H1 (cell line): Measurements from ENCODE around the gene FAM13C. TPM values are rescaled to one million over a fixed set of nuclear protein-coding genes. Genes with fewer than 3 reads are reported as not detected.

Experiments used
- CTCF ChIA-PET: fragments of 300-600 bp; sonication (Branson Sonifier 250); formaldehyde crosslinking; loops from one replicate; lab custom pipeline; 2021; ENCODE audit not compliant: partially characterized antibody; lab: Charles Lee
- POLR2A ChIA-PET: fragments of 300-600 bp; sonication (Branson Sonifier 250); formaldehyde crosslinking; loops from one replicate; lab custom pipeline; 2021; ENCODE audit warnings: inconsistent platforms; ENCODE audit not compliant: partially characterized antibody; lab: Charles Lee
- DNase-seq, 2 experiments: peaks; one replicate each; pipeline versions ENCODE4 v3.0.0 to v3.0.0-alpha.2; 2010 to 2022; ENCODE audit warnings: low spot score in 2 of 2, low read depth in 1 of 2, mixed read lengths in 1 of 2
- FAIRE-seq: peaks from 2 replicates; lab custom pipeline; 2011; peaks lifted over from hg19 to GRCh38; lab: Jason Lieb, UNC
- H2AFZ ChIP-seq: 2 replicates; pipeline ENCODE4 v1.8.1; 2012; ENCODE audit warnings: low read length, inconsistent platforms
- H2AK5ac ChIP-seq: 2 replicates; pipeline ENCODE4 v1.6.1; 2013; ENCODE audit warnings: low read depth, low read length
- H2BK120ac ChIP-seq: replicated peaks from 2 replicates; pipeline ENCODE3; 2013; ENCODE audit warnings: low read depth, low read length, inconsistent platforms
- H2BK12ac ChIP-seq: 2 replicates; pipeline ENCODE4 v1.6.1; 2013; ENCODE audit warnings: low read depth, low read length
- H2BK15ac ChIP-seq: 2 replicates; pipeline ENCODE4 v1.6.1; 2013; ENCODE audit warnings: low read length
- H2BK20ac ChIP-seq: 2 replicates; pipeline ENCODE4 v1.6.1; 2013; ENCODE audit warnings: low read length
- H2BK5ac ChIP-seq: 2 replicates; pipeline ENCODE4 v1.6.1; 2013; ENCODE audit warnings: low read depth, low read length
- H3K14ac ChIP-seq: 2 replicates; pipeline ENCODE4 v1.6.1; 2013; ENCODE audit warnings: inconsistent platforms; ENCODE audit not compliant: insufficient read length
- H3K18ac ChIP-seq: 2 replicates; pipeline ENCODE4 v1.6.1; 2013; ENCODE audit warnings: low read length; ENCODE audit errors: extremely low read depth
- H3K23ac ChIP-seq: 2 replicates; pipeline ENCODE4 v1.6.1; 2013; ENCODE audit warnings: inconsistent platforms; ENCODE audit not compliant: insufficient read length
- H3K23me2 ChIP-seq: 2 replicates; pipeline ENCODE4 v1.6.1; 2013; ENCODE audit warnings: low read depth, low read length
- H3K27ac ChIP-seq: 2 replicates; pipeline ENCODE4 v1.6.1; 2011; ENCODE audit warnings: low read depth, low read length, inconsistent platforms
- H3K27me3 ChIP-seq, 4 experiments: replicated peaks in 1 of 4; 1 replicate in 1 of 4; 2 replicates in 3 of 4; pipeline versions ENCODE4 v1.6.1 to v1.8.1; 2011 to 2013; ENCODE audit warnings: low read length in 3 of 4, mild to moderate bottlenecking in 3 of 4, inconsistent platforms in 2 of 4, mixed read lengths in 2 of 4, moderate library complexity in 1 of 4; ENCODE audit not compliant: control insufficient read depth in 3 of 4, insufficient read depth in 3 of 4; ENCODE audit errors: extremely low read depth in 1 of 4
- H3K36me3 ChIP-seq, 4 experiments: 2 replicates each; pipeline versions ENCODE4 v1.6.1 to v1.8.1; 2011 to 2013; ENCODE audit warnings: mild to moderate bottlenecking in 4 of 4, low read length in 3 of 4, moderate library complexity in 2 of 4, control low read depth in 1 of 4, inconsistent platforms in 1 of 4; ENCODE audit not compliant: insufficient read depth in 4 of 4, control insufficient read depth in 2 of 4
- H3K4ac ChIP-seq: replicated peaks from 2 replicates; pipeline ENCODE3; 2013; ENCODE audit warnings: low read length, low read depth, mixed read lengths, inconsistent platforms; ENCODE audit not compliant: insufficient read length
- H3K4me1 ChIP-seq, 4 experiments: replicated peaks in 1 of 4; 1 replicate in 1 of 4; 2 replicates in 3 of 4; pipeline versions ENCODE4 v1.6.1 to v1.8.1; 2011 to 2013; ENCODE audit warnings: low read length in 3 of 4, inconsistent platforms in 2 of 4, mixed read lengths in 1 of 4; ENCODE audit not compliant: insufficient read depth in 4 of 4, control insufficient read depth in 3 of 4
- H3K4me2 ChIP-seq, 2 experiments: 2 replicates each; pipeline versions ENCODE4 v1.6.1 to v1.8.1; 2011 to 2013; ENCODE audit warnings: low read depth in 2 of 2, low read length in 2 of 2, control low read depth in 1 of 2, inconsistent platforms in 1 of 2, mild to moderate bottlenecking in 1 of 2; ENCODE audit not compliant: insufficient read depth in 1 of 2
- H3K4me3 ChIP-seq, 4 experiments: fragments of 200-600, 300-600 bp in 1 of 4; sonication (generic), shearing (Covaris generic), sonication (Bioruptor Twin) in 1 of 4; 2 replicates each; pipeline versions ENCODE4 v1.5.1 to v1.8.1; 2011 to 2016; ENCODE audit warnings: low read length in 4 of 4, low read depth in 3 of 4, control low read depth in 2 of 4, inconsistent platforms in 2 of 4, mild to moderate bottlenecking in 2 of 4, mixed read lengths in 1 of 4, moderate library complexity in 1 of 4; ENCODE audit not compliant: insufficient read depth in 2 of 4; ENCODE audit errors: extremely low read depth in 1 of 4
- H3K56ac ChIP-seq: replicated peaks from 2 replicates; pipeline ENCODE3; 2013; ENCODE audit warnings: low read depth, mild to moderate bottlenecking, mixed read lengths, low read length, inconsistent platforms; ENCODE audit not compliant: insufficient read length
- H3K79me1 ChIP-seq: 2 replicates; pipeline ENCODE4 v1.6.1; 2013; ENCODE audit warnings: low read depth, low read length, control low read depth
- H3K79me2 ChIP-seq, 2 experiments: 2 replicates each; pipeline versions ENCODE4 v1.6.1 to v1.8.1; 2012 to 2013; ENCODE audit warnings: low read length in 2 of 2, mild to moderate bottlenecking in 2 of 2, inconsistent platforms in 1 of 2; ENCODE audit not compliant: insufficient read depth in 2 of 2, control insufficient read depth in 1 of 2
- H3K9ac ChIP-seq, 4 experiments: replicated peaks in 1 of 4; 1 replicate in 1 of 4; 2 replicates in 3 of 4; pipeline versions ENCODE4 v1.6.1 to v1.8.1; 2011 to 2013; ENCODE audit warnings: low read depth in 3 of 4, low read length in 3 of 4, control low read depth in 2 of 4, mild to moderate bottlenecking in 2 of 4, moderate library complexity in 2 of 4, inconsistent platforms in 1 of 4; ENCODE audit errors: extremely low read depth in 1 of 4
- H3K9me3 ChIP-seq, 2 experiments: 2 replicates each; pipeline versions ENCODE4 v1.6.1 to v1.8.1; 2012 to 2013; ENCODE audit warnings: mild to moderate bottlenecking in 2 of 2, moderate library complexity in 2 of 2, control low read depth in 1 of 2, inconsistent platforms in 1 of 2, low read depth in 1 of 2, low read length in 1 of 2, mixed read lengths in 1 of 2; ENCODE audit not compliant: insufficient read depth in 2 of 2
- H4K20me1 ChIP-seq, 2 experiments: replicated peaks in 1 of 2; 2 replicates each; pipeline versions ENCODE3 to v1.8.1; 2011 to 2013; ENCODE audit warnings: inconsistent platforms in 2 of 2, low read length in 2 of 2, mild to moderate bottlenecking in 1 of 2; ENCODE audit not compliant: insufficient read depth in 2 of 2, control insufficient read depth in 1 of 2
- H4K5ac ChIP-seq: 2 replicates; pipeline ENCODE4 v1.6.1; 2013; ENCODE audit warnings: low read length, low read depth, mixed read lengths, inconsistent platforms; ENCODE audit not compliant: insufficient read length
- H4K8ac ChIP-seq: 2 replicates; pipeline ENCODE4 v1.8.0; 2013; ENCODE audit warnings: mild to moderate bottlenecking, moderate library complexity, low read length, inconsistent platforms; ENCODE audit not compliant: insufficient read depth; ENCODE audit errors: extremely low read depth
- H4K91ac ChIP-seq: replicated peaks from 2 replicates; pipeline ENCODE3; 2013; ENCODE audit warnings: low read length, mixed read lengths, inconsistent platforms; ENCODE audit not compliant: insufficient read length
- BCL11A ChIP-seq, 2 experiments: IDR thresholded peaks; one replicate each; pipeline ENCODE4 v1.6.1; 2011; ENCODE audit warnings: low read depth in 2 of 2, low read length in 2 of 2, mild to moderate bottlenecking in 2 of 2
- CBX5 ChIP-seq: fragments of 300-800, 300-1000 bp; sonication (generic); IDR thresholded peaks from 2 replicates; pipeline ENCODE4 v1.7.1; 2016; ENCODE audit warnings: antibody characterized with exemption, low read length, low read depth
- CBX8 ChIP-seq: fragments of 300-800, 300-1000 bp; sonication (generic); IDR thresholded peaks from 2 replicates; pipeline ENCODE4 v1.7.1; 2016; ENCODE audit warnings: low read depth, low read length, borderline replicate concordance
- CTCF ChIP-seq, 3 experiments: IDR thresholded peaks; 1 replicate in 2 of 3; 2 replicates in 1 of 3; pipeline versions ENCODE4 v1.5.1 to v1.6.1; 2011; ENCODE audit warnings: low read length in 3 of 3, mild to moderate bottlenecking in 3 of 3, inconsistent platforms in 2 of 3, low read depth in 1 of 3, moderate library complexity in 1 of 3; ENCODE audit not compliant: insufficient read depth in 1 of 3; ENCODE audit errors: control extremely low read depth in 1 of 3
- KDM5A ChIP-seq: fragments of 200-600 bp; IDR thresholded peaks from 2 replicates; pipeline ENCODE4 v1.7.1; 2012; ENCODE audit warnings: mild to moderate bottlenecking, low read length, inconsistent platforms, mixed read lengths
- MAFK ChIP-seq: IDR thresholded peaks from 2 replicates; pipeline ENCODE4 v1.6.1; 2012; ENCODE audit warnings: low read depth, mild to moderate bottlenecking, improper control_type of control experiment, low read length
- POLR2A ChIP-seq, 2 experiments: IDR thresholded peaks; 1 replicate in 1 of 2; 2 replicates in 1 of 2; pipeline ENCODE4 v1.6.1; 2011; ENCODE audit warnings: low read depth in 2 of 2, low read length in 2 of 2, mild to moderate bottlenecking in 2 of 2; ENCODE audit errors: control extremely low read depth in 1 of 2
- POU5F1 ChIP-seq: IDR thresholded peaks from 2 replicates; pipeline ENCODE4 v1.6.1; 2011; ENCODE audit warnings: low read depth, mild to moderate bottlenecking, low read length, moderate library complexity
- RNF2 ChIP-seq: fragments of 200-900, 300-1000 bp; sonication (generic); IDR thresholded peaks from 2 replicates; pipeline ENCODE4 v1.7.1; 2016; ENCODE audit warnings: borderline replicate concordance, low read depth, mild to moderate bottlenecking, antibody characterized with exemption, low read length; ENCODE audit not compliant: poor library complexity, severe bottlenecking; ENCODE audit errors: missing control alignments
- SAP30 ChIP-seq: fragments of 300-600 bp; sonication (generic); IDR thresholded peaks from 2 replicates; pipeline ENCODE4 v1.7.1; 2012; ENCODE audit warnings: low read length, moderate library complexity, mild to moderate bottlenecking, inconsistent platforms; ENCODE audit not compliant: insufficient read depth, insufficient replicate concordance
- SP4 ChIP-seq: IDR thresholded peaks from 2 replicates; pipeline ENCODE4 v1.6.1; 2012; ENCODE audit warnings: low read length, inconsistent platforms
- SRF ChIP-seq: IDR thresholded peaks from 2 replicates; pipeline ENCODE4 v1.6.1; 2011; ENCODE audit warnings: mild to moderate bottlenecking, low read depth, low read length, moderate library complexity
- WGBS, 2 experiments: shearing (Covaris generic) in 1 of 2; methylation state at CpG; one replicate each; pipeline versions ENCODE4 v1.1.6 to v1.1.7; 2013 to 2015; ENCODE audit warnings: low lambda C conversion rate in 2 of 2, mixed read lengths in 2 of 2, inconsistent platforms in 1 of 2, low coverage in 1 of 2, missing lambda C conversion rate in 1 of 2; ENCODE audit not compliant: insufficient replicate concordance in 2 of 2, insufficient coverage in 1 of 2, insufficient read length in 1 of 2; ENCODE audit errors: extremely low coverage in 1 of 2, missing lambda C conversion rate in 1 of 2; 5-methylcytosine and 5-hydroxymethylcytosine counted together
- polyA plus RNA-seq, 7 experiments: library from polyadenylated mRNA; depleted of rRNA in 3 of 7; stranded (reverse) in 5 of 7; unstranded in 2 of 7; fragments of >200 nt in 5 of 7; fragments of 200-250 nt in 2 of 7; gene quantifications; 1 replicate in 5 of 7; 2 replicates in 1 of 7; 4 replicates in 1 of 7; pipeline versions ENCODE4 v1.2.1 to v1.2.3, GENCODE V29; 2011 to 2013; ENCODE audit warnings: missing spikeins in 2 of 7, mixed read lengths in 2 of 7
- total RNA-seq: library from RNA; stranded (reverse); fragmentation: NEBNext Ultra II Directional; extraction: Animal tissue kit (Norgen Biotek cat#: 25700); gene quantifications from 2 replicates; pipeline ENCODE4 v1.2.1, GENCODE V29; 2021

Gene FAM13C
- total and polyA plus RNA-seq, 2 of the 8 experiments (the other 6 are each of a cell fraction or from before 2014, with no cell fraction given) = 0.56 to 0.62 TPM

GRCh38 chr10:59383908-59384307, 21.6 kb upstream of the FAM13C start:
- no peak overlapping the region for H2BK15ac ChIP-seq
- no peaks in the 10 kb centered on the region for H3K79me2 ChIP-seq
- H4K8ac ChIP-seq = no peak overlapping the region
- H3K27ac ChIP-seq = no peak overlapping the region
- no peak overlapping the region for H3K18ac ChIP-seq
- H3K9ac ChIP-seq = no peak overlapping the region
- POLR2A ChIA-PET = interaction anchor here (0.6 kb wide), 1 partner anchor 50 kb away, joined by 3 read pairs; no protein-coding TSS in a partner anchor
- H3K4me2 ChIP-seq = no peak overlapping the region
- H3K36me3 ChIP-seq = no peaks in the 10 kb centered on the region; a peak in 1 of 8 replicates
- FAIRE-seq (no peak), DNase-seq (no peak)
- CTCF ChIA-PET = interaction anchor here (0.7 to 1.0 kb wide), 2 partner anchors 9 to 232 kb away, joined by 3 read pairs; no protein-coding TSS in a partner anchor
- H2BK12ac ChIP-seq = no peak overlapping the region
- no peak overlapping the region for H3K4me3 ChIP-seq
- no peak overlapping the region for H3K56ac ChIP-seq
- no peaks in the 10 kb centered on the region; a peak in 1 of 4 replicates for H3K9me3 ChIP-seq
- H3K23me2 ChIP-seq = no peaks in the 10 kb centered on the region
- no peak overlapping the region for H4K5ac ChIP-seq
- no peaks in the 10 kb centered on the region for H3K79me1 ChIP-seq
- no peak for TF ChIP-seq POU5F1
- no peak for TF ChIP-seq MAFK
- TF ChIP-seq RNF2 = no peak
- TF ChIP-seq CTCF (IDR thresholded peaks at IDR 0.05; ENCODE audit: control extremely low read depth in 1 of 3, insufficient read depth in 1 of 3, low read depth in 1 of 3, low read length in 3 of 3) = no peak
- TF ChIP-seq CBX5 = no peak
- TF ChIP-seq BCL11A (IDR thresholded peaks at IDR 0.05; ENCODE audit: low read depth in 2 of 2, low read length in 2 of 2) = no peak
- no peak for TF ChIP-seq SRF
- TF ChIP-seq SP4 = no peak
- no peak for TF ChIP-seq KDM5A
- TF ChIP-seq SAP30 = no peak
- no peak for TF ChIP-seq POLR2A (IDR thresholded peaks at IDR 0.05; ENCODE audit: control extremely low read depth in 1 of 2, low read depth in 2 of 2, low read length in 2 of 2)
- no peak for TF ChIP-seq CBX8
- no peak overlapping the region for H2BK120ac ChIP-seq
- WGBS, 2 experiments = 89% methylated on average over 3 of the region's 3 CpGs; no CpG with 5 or more reads in 1 of the 2 experiments
- no peaks in the 10 kb centered on the region for H4K20me1 ChIP-seq
- H3K4me1 ChIP-seq = no peaks in the 10 kb centered on the region
- no peak overlapping the region for H3K4ac ChIP-seq
- no peak overlapping the region for H2BK5ac ChIP-seq
- H3K27me3 ChIP-seq = no peaks in the 10 kb centered on the region
- H3K14ac ChIP-seq = no peak overlapping the region
- H2AK5ac ChIP-seq = no peak overlapping the region
- no peak overlapping the region for H2BK20ac ChIP-seq
- no peak overlapping the region for H3K23ac ChIP-seq
- H4K91ac ChIP-seq = no peak overlapping the region
- H2AFZ ChIP-seq = no peak overlapping the region
